CD4-positive, alpha-beta T cell treated with Interleukin-10 for 1 hour (primary cell): ENCODE data around the gene GIT2.
A peak's percentile ranks its signal among the peaks of the same experiment; 100 is the strongest.
"Not testable (repeated sequence)": the region's sequence is repeated elsewhere in the genome, so short reads cannot be mapped to it uniquely, and the experiment has no call there.

Experiments
- DNase-seq: peaks from one replicate; pipeline ENCODE4 v3.0.0-alpha.2; 2020

GIT2 gene

GRCh38 chr12:110004598-110004997, 8.4 kb upstream of the GIT2 start:
- DNase-seq: peak; percentile 17

DNA sequence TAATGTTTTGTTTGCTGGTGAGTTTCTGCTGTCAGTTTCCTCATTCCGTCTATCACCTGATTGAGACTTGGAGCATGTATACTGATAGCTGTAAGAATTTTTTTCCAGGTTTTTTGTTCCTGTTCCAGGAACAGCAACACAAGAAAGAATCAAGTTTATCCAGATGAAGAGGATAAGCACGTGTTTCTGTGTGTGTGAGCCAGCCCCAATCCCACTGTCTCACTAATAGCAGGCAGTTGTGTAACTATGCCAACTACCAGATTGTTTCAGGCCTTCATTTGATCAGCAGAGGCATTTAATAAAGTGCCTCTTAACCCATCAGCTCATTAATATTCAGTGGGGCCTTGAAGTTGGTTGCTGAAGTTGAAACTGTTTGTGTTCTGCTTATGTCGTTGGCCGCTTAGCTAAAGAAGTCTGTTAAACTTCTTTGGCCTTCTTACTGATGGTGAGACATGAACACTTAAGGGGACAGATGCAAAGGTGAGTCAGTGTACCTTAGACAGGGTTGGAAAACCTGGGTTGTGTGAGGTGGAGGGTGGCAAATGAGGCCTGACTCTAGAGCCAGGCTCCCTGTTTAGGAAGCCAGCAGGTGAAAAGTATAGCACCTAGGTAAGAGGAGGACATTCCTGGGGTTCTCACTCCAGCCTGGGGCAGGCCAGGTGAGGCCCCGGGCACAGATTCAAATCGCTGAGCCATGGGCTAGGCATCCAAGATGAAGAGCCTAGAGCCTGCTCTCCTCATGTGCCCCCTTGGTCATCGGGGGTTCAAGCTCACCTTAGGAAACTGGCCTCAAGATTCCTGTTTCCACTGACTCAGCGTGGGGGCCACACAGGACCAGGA, 6.7 kb upstream of the GIT2 start:
- DNase-seq: no peak

- no peak for DNase-seq
Measured at GRCh38 chr12:110001596-110001995, 5.4 kb upstream of the GIT2 start.

GRCh38 chr12:109999983-110000505, 3.9 kb upstream of the GIT2 start:
- DNase-seq: peak; percentile 23

GRCh38 chr12:109999649-109999971, 3.4 kb upstream of the GIT2 start:
- DNase-seq: no peak

DNA sequence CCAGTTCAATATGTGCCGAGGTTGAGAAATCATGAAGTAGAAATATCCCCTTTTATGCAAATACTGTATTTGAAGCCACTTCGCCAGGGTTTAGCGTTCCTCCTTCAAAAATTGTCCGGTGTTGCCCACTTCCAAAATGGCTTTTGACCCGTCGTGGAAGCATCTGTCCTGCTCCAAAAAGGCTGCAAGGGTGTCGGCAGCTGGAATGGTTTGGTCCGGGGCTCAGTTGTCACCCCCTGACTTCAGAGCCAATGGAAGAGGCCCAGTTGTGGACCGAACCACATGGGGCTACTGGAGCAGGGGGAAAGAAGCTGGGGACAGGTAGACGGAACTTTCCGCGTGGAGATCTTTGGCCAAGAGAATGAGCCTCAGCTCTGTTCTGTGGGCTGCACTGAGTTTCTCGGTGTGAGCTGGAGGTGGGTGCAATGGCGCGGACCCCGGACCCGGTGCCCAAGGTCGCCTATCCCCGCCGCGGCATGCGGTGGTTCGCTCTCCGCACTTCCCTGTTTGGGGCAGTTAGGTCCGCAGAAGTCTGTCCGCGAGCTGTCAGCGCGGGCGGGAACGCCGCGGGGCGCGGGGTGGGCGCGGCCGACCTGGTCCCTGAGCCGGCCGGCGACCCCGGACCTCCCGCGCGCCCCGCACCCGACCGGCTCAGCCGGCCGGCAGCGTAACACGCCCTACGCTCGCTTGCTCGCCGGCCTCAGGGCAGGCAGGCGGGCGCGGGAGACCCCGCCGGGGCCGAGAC, 2.9 kb upstream of the GIT2 start, which contains the start of gene ANKRD13A:
TSS of gene ANKRD13A (plus strand) at position 527 of the 745 bp plus-strand sequence. CDS start 259 bp downstream, outside the sequence.
- DNase-seq: peak; percentile 96

DNA sequence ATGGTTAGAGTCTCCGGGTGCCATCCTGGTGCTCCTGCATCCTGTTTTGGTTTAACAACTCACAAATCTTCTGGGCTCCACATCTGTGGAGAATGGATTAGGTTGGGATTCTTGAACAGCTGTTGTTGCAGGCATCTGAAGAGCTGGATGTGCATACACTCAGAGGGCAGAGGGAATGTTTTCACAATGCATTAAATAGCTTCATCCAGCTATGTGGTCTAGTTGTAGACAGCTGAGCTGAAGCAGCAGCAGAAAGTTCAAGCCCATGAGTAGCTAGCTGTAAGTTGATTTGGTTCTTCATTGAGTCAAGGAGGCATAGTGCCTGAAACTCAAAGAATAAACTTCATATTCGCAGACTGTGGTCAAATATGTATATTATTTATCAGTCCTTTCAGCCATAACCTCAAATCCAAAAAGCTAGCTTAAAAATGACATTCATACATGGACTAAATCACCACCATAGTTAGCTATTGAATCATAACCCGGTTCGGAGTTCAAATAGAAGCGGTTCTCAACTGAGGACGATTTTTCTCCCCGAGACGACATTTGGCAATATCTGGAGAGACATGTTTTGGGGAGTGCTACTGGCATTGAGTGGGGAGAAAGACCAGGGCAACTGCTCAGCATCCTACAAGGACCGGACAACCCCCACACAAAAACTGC, 2.2 kb upstream of the GIT2 start:
- DNase-seq: no peak

DNA sequence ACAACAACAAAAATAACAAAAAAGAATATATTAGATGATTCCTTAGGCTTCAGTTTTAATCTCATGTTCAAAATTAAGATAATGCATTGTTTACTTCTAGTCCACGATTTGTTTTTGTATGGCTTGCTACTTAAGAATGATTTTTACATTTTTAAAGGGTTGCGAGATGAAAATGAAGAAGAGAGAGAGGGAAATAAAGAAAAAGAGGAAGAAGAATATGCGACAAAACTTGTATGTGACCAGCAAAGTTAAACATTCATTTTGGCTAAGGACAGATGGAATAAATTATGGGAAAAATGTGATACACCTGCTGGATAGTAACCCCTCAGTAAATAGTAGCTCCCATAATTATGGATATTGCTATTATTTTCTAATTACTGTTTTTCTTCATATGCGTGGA, 1.2 kb upstream of the GIT2 start:
- DNase-seq: no peak

DNA sequence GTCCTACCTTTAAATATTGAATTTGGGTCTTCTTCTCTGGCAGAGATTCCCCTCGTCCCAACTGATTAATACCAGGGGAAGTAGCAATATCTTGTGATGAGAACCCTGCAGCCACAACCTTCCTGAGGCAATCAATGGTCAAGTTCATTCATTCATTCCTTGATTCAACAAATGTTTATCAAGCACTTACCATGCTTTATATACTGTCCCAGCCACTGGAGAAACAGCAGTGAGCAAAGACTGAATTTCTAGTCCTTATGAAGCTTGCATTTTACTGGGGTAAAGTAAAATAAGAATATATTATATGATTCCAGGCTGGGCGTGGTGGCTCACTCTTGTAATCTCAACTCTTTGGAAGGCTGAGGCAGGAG, 300 bp upstream of the GIT2 start:
- DNase-seq: no peak

GRCh38 chr12:109995361-109995685, 845 bp downstream of the GIT2 start:
- DNase-seq: no peak

GRCh38 chr12:109994401-109995175, 1.6 kb downstream of the GIT2 start:
- peak; percentile 49 for DNase-seq

DNA sequence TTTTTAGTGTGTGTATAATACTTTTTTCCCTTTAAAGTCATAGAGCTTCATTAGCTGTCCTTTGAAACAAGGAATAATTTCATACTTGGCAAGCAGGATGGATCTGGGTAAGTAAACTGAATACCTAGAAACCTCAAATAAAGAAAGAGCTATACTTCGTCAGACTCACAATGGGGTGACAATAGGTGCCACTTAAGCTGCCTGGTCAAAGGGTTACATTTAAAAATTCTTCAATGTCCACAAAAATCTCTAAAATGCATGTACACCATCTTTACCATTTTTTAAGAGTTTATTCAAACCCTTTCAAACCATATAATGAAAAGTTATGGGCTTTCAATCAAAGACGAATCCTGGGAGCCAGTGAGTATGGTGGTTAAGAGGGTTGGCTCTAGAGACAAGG, 3.1 kb downstream of the GIT2 start:
- DNase-seq: no peak

DNA sequence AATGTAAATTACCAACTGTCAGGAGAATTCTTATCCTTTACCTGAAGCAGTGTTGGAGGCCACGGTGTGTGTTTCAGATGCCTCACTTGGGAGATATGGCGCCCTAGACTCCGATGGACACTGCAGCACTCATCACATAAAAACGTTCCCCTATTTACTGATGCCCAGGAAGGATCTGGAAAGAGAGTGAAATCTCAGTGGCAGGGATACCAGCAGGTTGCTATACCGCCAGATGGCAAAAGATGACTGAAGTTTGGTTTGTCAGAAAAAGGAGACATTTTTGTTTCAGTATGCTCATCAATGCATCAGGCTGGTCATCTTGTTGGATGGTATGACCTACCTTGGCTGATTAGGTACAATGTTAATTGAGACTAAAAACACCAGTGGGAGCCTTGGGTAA, 4.6 kb downstream of the GIT2 start:
- DNase-seq: no peak

DNA sequence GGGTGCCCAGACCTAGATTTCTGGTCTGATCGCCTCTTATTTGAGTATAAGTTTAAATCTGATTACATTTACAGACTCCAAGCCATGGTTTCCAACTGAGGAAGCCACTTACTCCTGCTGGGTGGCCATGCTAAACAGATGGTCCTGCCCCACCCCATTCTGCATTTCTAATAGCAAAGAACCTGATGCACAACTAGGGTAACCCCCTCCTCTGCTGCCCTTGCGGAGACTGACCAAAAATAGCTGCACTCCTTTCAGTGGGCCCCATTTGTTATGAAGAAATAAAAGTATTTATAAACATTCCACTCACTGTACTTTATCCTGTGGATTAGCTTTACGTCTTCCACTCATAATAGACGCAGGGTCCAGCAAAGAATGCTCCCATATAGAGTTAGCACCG, 6.8 kb downstream of the GIT2 start:
- DNase-seq: no peak

DNA sequence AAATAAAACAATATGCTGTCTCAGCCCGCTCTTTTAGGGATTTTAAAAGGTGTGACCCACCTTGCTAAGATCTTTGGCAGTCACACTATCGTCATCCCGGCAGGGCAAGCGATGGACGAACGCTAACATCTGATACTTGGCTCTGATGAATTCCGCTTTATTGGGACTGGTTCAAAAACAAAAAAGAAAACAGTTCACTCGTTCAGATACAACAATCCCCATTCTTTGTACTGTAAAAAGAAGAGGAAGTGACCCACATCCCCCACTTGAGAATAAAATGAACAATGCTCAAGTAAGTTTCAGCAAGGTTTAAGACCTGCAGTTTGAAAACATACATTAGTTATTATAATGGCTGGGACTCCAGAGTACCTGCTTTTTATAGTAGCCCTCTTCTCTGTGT, 7.3 kb downstream of the GIT2 start:
- DNase-seq: no peak

GRCh38 chr12:109988274-109988673, 7.9 kb downstream of the GIT2 start:
- no peak for DNase-seq

GRCh38 chr12:109987615-109988014, 8.6 kb downstream of the GIT2 start:
- DNase-seq: no peak

DNA sequence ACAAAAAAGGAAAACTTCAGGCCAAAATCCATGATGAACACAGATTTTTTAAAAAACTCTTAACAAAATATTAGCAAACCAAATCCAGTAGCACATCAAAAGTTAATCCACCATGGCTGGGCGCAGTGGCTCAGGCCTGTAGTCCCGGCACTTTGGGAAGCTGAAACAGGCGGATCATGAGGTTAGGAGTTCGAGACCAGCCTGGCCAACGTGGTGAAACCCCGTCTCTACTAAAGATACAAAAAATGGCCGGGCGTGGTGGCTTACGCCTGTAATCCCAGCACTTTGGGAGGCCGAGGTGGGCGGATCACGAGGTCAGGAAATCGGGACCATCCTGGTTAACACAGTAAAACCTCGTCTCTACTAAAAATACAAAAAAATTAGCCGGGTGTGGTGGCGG, 9.9 kb downstream of the GIT2 start:
- not testable (repeated sequence) for DNase-seq

DNA sequence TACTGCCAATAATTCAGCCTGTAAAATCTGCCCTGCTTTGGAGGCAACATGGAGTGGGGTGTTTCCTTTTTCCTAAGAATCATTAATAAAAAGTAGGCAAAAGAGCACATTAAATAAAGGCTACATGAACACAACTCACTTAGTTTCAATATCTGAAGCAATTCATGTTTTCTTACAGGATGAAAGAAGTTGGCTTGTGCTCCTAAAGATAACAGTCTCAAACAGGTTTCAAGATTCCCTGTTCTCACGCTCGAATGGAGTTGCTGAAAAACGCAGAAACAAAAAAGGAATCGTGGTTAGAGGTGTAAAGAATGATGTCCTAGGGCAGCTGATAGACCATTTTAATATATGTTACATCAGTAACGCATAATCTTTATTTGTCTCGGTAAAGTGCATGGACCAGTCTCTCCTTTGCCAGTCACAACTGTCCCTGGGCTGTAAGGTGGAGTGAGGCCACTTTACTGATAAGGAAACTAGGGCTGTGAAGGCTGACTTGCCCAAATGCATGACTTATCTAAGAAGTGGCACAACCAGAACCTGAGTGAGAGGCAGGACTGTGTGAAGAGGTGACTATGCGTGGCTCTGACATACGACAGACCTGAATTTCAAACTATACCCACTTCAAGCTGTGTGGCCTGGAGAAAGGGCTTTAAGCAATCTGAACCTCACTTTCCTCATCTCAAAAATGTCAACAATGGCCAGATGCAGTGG, 12.6 kb downstream of the GIT2 start:
- no peak for DNase-seq

GRCh38 chr12:109982210-109982609, 14.0 kb downstream of the GIT2 start:
- no peak for DNase-seq

DNA sequence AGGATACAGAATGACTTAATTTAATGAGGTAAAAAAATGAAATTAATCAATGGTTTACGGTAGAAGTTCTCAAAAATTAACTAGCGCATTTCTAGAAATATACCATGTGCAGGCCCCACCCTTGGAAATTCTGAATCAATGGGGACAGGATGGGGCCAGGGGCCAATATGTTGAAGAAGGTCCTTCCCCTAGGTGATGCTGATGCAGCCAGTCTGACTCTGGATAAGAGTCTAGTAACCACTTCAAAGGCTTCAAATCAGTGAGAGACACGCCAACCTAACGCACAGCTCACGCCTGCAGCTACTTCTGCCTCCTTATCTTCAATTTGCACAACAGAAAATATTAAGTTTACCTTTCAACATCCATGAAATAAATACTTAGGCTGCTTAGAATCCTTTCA, 14.9 kb downstream of the GIT2 start:
- peak; percentile 64 for DNase-seq

- DNase-seq: no peak
Measured at GRCh38 chr12:109972821-109973220, 23.3 kb downstream of the GIT2 start.
